Superior temporal gyrus (tissue), 1 donor: ENCODE results near the gene TFG.

Source experiments
- DNase-seq: peaks from one replicate; pipeline ENCODE4 v3.0.0-alpha.2; 2016; ENCODE audit errors: extremely low spot score

TFG gene

GRCh38 chr3:100754563-100755334 lies 45.5 kb downstream of the TFG start:
- no peak for DNase-seq

- DNase-seq, result no peak
Measured at GRCh38 chr3:100756441-100756840, 47.1 kb downstream of the TFG start.

GRCh38 chr3:100759159-100759558 lies 49.9 kb downstream of the TFG start:
- DNase-seq, result no peak

GRCh38 chr3:100759950-100760349 lies 50.7 kb downstream of the TFG start:
- DNase-seq, result no peak

- no peak for DNase-seq
Measured at GRCh38 chr3:100760377-100760776, 51.1 kb downstream of the TFG start.

GRCh38 chr3:100761211-100761942 lies 52.1 kb downstream of the TFG start:
- no peak for DNase-seq

- DNase-seq, result no peak
Measured at GRCh38 chr3:100761951-100762350, 52.7 kb downstream of the TFG start.

- DNase-seq, result no peak
Measured at GRCh38 chr3:100765437-100765975, 56.2 kb downstream of the TFG start.

GRCh38 chr3:100766069-100766468 lies 56.8 kb downstream of the TFG start:
- no peak for DNase-seq

- no peak for DNase-seq
Measured at GRCh38 chr3:100769693-100770092, 60.4 kb downstream of the TFG start.

- DNase-seq, result no peak
Measured at GRCh38 chr3:100775226-100775625, 65.9 kb downstream of the TFG start.

GRCh38 chr3:100775669-100776068 lies 66.4 kb downstream of the TFG start:
- no peak for DNase-seq

GRCh38 chr3:100776097-100776729 lies 66.9 kb downstream of the TFG start:
- no peak for DNase-seq

- no peak for DNase-seq
Measured at GRCh38 chr3:100776746-100777145, 67.5 kb downstream of the TFG start.

GRCh38 chr3:100777271-100777670 lies 68.0 kb downstream of the TFG start:
- DNase-seq, result no peak

GRCh38 chr3:100779480-100779879 lies 70.2 kb downstream of the TFG start:
- no peak for DNase-seq

- no peak for DNase-seq
Measured at GRCh38 chr3:100780071-100780622, 70.9 kb downstream of the TFG start.

GRCh38 chr3:100781301-100781700 lies 72.0 kb downstream of the TFG start:
- DNase-seq, result no peak

GRCh38 chr3:100782348-100782747 lies 73.1 kb downstream of the TFG start:
- no peak for DNase-seq

- no peak for DNase-seq
Measured at GRCh38 chr3:100782906-100783305, 73.6 kb downstream of the TFG start.

GRCh38 chr3:100783619-100784018 lies 74.3 kb downstream of the TFG start:
- DNase-seq, result no peak

GRCh38 chr3:100789579-100789978 lies 80.3 kb downstream of the TFG start:
- no peak for DNase-seq
